Progenitor cell of endocrine pancreas (in vitro differentiated cells): ENCODE data around the gene TNIK. TPM values are rescaled to one million over a fixed set of nuclear protein-coding genes. Genes with fewer than 3 reads are reported as not detected.
"Not testable (repeated sequence)": the region's sequence is repeated elsewhere in the genome, so short reads cannot be mapped to it uniquely, and the experiment has no call there.

Source experiments
- DNase-seq: peaks from one replicate; pipeline ENCODE4 v3.0.0; 2021; ENCODE audit warnings: low spot score; ENCODE audit not compliant: unreplicated experiment
- H3K27ac Mint-ChIP-seq: 2 replicates; pipeline ENCODE4 v1.8.0; 2021; ENCODE audit warnings: mild to moderate bottlenecking, moderate library complexity, mixed read lengths
- H3K27me3 Mint-ChIP-seq: 2 replicates; pipeline ENCODE4 v1.8.0; 2021; ENCODE audit warnings: mixed read lengths
- H3K36me3 Mint-ChIP-seq: 2 replicates; pipeline ENCODE4 v1.8.0; 2022; ENCODE audit warnings: mixed read lengths; ENCODE audit not compliant: insufficient read depth
- H3K4me1 Mint-ChIP-seq: 2 replicates; pipeline ENCODE4 v1.8.0; 2021; ENCODE audit warnings: low read depth, mixed read lengths
- H3K4me3 Mint-ChIP-seq: 2 replicates; pipeline ENCODE4 v1.8.0; 2021; ENCODE audit warnings: low read depth, mild to moderate bottlenecking, moderate library complexity, mixed read lengths
- H3K9me3 Mint-ChIP-seq: 2 replicates; pipeline ENCODE4 v1.8.0; 2021; ENCODE audit warnings: low read depth, mixed read lengths
- CTCF ChIP-seq: fragments of 200-600 bp; sonication (generic); IDR thresholded peaks from one replicate; pipeline ENCODE4 v1.5.0; 2021; ENCODE audit warnings: antibody characterized with exemption, mild to moderate bottlenecking; ENCODE audit not compliant: unreplicated experiment
- total RNA-seq: library from RNA; stranded (reverse); gene quantifications from 2 replicates; pipeline ENCODE4 v1.2.1, GENCODE V29; 2021

TNIK gene
- total RNA-seq, 1 donor from 2014 or later, result 15.7 TPM

- Mint-ChIP-seq H3K4me3 (no peak overlapping the region), H3K36me3 (no peaks in the 10 kb centered on the region), H3K27me3 (no peaks in the 10 kb centered on the region), H3K4me1 (peaks cover 8% of the 10 kb centered on the region), H3K9me3 (no peaks in the 10 kb centered on the region), H3K27ac (no peak overlapping the region)
- DNase-seq, result no peak
- no peak for TF ChIP-seq CTCF
Observed at GRCh38 chr3:171369156-171369555, 91.0 kb downstream of the TNIK start.

- H3K27ac Mint-ChIP-seq, H3K36me3 Mint-ChIP-seq: not testable (repeated sequence)
- peaks cover 11% of the 10 kb centered on the region for H3K4me1 Mint-ChIP-seq
Observed at GRCh38 chr3:171366738-171367137, 93.5 kb downstream of the TNIK start.

GRCh38 chr3:171366043-171366442, 94.2 kb downstream of the TNIK start:
- no peak overlapping the region for H3K27ac Mint-ChIP-seq
- peaks cover 9% of the 10 kb centered on the region for H3K4me1 Mint-ChIP-seq
- TF ChIP-seq CTCF, result no peak
- H3K9me3 Mint-ChIP-seq, result no peaks in the 10 kb centered on the region
- DNase-seq, result no peak
- no peaks in the 10 kb centered on the region for H3K27me3 Mint-ChIP-seq
- no peak overlapping the region for H3K4me3 Mint-ChIP-seq
- no peaks in the 10 kb centered on the region for H3K36me3 Mint-ChIP-seq

More at GRCh38 chr3:171366738-171367137, 93.5 kb downstream of the TNIK start:
- not testable (repeated sequence) for H3K9me3 Mint-ChIP-seq, H3K27me3 Mint-ChIP-seq, H3K4me3 Mint-ChIP-seq, DNase-seq

- H3K4me1 Mint-ChIP-seq, result peaks cover 9% of the 10 kb centered on the region
- TF ChIP-seq CTCF, result no peak
- no peaks in the 10 kb centered on the region for H3K9me3 Mint-ChIP-seq
Observed at GRCh38 chr3:171365489-171365888, 94.7 kb downstream of the TNIK start.

GRCh38 chr3:171364500-171364899, 95.7 kb downstream of the TNIK start:
- no peaks in the 10 kb centered on the region for H3K9me3 Mint-ChIP-seq
- no peak overlapping the region for H3K4me3 Mint-ChIP-seq
- H3K27me3 Mint-ChIP-seq, result no peaks in the 10 kb centered on the region
- DNase-seq, result no peak
- H3K36me3 Mint-ChIP-seq, result no peaks in the 10 kb centered on the region
- no peak for TF ChIP-seq CTCF
- peaks cover 9% of the 10 kb centered on the region for H3K4me1 Mint-ChIP-seq
- H3K27ac Mint-ChIP-seq, result no peak overlapping the region

More at GRCh38 chr3:171365489-171365888, 94.7 kb downstream of the TNIK start:
- Mint-ChIP-seq H3K27ac (no peak overlapping the region), H3K27me3 (no peaks in the 10 kb centered on the region), H3K36me3 (no peaks in the 10 kb centered on the region), H3K4me3 (no peak overlapping the region)
- DNase-seq, result no peak

- H3K9me3 Mint-ChIP-seq, result no peaks in the 10 kb centered on the region
- no peaks in the 10 kb centered on the region for H3K36me3 Mint-ChIP-seq
- no peak overlapping the region for H3K27ac Mint-ChIP-seq
- H3K4me3 Mint-ChIP-seq, result no peak overlapping the region
- no peaks in the 10 kb centered on the region for H3K27me3 Mint-ChIP-seq
- no peak for TF ChIP-seq CTCF
- peaks cover 13% of the 10 kb centered on the region for H3K4me1 Mint-ChIP-seq
- no peak for DNase-seq
Observed at GRCh38 chr3:171363202-171363601, 97.0 kb downstream of the TNIK start.
